Measurements from ENCODE around the gene MYO18A.

DNA sequence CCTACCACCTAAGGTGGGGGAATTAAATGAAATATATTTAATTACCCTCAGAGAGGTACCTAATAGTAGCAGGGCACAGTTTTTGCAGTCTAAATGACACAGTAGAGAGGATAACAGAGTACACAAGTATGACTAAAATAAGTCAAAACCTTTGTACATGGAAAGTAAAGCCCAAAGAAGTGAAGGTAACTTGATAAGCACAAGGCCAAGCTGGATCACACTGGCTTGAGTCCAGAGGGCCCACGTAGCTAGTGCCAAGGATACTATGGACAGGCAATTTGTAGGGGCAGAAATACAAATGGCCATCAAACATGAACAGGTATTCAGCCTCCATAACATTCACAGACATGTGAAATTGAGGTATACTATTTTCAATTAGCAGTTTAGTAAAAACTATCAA is 7.6 kb downstream of the MYO18A start:
- TF ChIP-seq, protein P1, sequence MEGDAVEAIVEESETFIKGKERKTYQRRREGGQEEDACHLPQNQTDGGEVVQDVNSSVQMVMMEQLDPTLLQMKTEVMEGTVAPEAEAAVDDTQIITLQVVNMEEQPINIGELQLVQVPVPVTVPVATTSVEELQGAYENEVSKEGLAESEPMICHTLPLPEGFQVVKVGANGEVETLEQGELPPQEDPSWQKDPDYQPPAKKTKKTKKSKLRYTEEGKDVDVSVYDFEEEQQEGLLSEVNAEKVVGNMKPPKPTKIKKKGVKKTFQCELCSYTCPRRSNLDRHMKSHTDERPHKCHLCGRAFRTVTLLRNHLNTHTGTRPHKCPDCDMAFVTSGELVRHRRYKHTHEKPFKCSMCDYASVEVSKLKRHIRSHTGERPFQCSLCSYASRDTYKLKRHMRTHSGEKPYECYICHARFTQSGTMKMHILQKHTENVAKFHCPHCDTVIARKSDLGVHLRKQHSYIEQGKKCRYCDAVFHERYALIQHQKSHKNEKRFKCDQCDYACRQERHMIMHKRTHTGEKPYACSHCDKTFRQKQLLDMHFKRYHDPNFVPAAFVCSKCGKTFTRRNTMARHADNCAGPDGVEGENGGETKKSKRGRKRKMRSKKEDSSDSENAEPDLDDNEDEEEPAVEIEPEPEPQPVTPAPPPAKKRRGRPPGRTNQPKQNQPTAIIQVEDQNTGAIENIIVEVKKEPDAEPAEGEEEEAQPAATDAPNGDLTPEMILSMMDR (optimal IDR thresholded peaks at IDR 0.05 in 1 of 3, IDR thresholded peaks at IDR 0.05 in 1 of 3, conservative IDR thresholded peaks at IDR 0.05 in 1 of 3; ENCODE audit: extremely low read depth in 1 of 3, insufficient read depth in 2 of 3, low read length in 3 of 3) = no peak
- TF ChIP-seq EZH2 (IDR thresholded peaks at IDR 0.05; ENCODE audit: low read length) = no peak

Data from keratinocyte (primary cell).